ENCODE data around the gene SPATA13. TPM values are rescaled to one million over a fixed set of nuclear protein-coding genes. Genes with fewer than 3 reads are reported as not detected.
"Not testable (repeated sequence)": the region's sequence is repeated elsewhere in the genome, so short reads cannot be mapped to it uniquely, and the experiment has no call there.

SPATA13 gene
- total RNA-seq, 2 experiments from 2014 or later: 58.0 to 59.4 TPM

GRCh38 chr13:24348797-24349515, 188.4 kb downstream of the SPATA13 start:
- Mint-ChIP-seq H3K4me3 (no peak overlapping the region), H3K9me3 (no peaks in the 10 kb centered on the region), H3K36me3 (no peaks in the 10 kb centered on the region), H3K4me1 (no peaks in the 10 kb centered on the region), H3K27me3 (no peaks in the 10 kb centered on the region), H3K27ac (no peak overlapping the region)
- DNase-seq: no peak

GRCh38 chr13:24349778-24350664, 189.5 kb downstream of the SPATA13 start:
- H3K4me1 Mint-ChIP-seq, H3K36me3 Mint-ChIP-seq, DNase-seq, H3K9me3 Mint-ChIP-seq, H3K27me3 Mint-ChIP-seq, H3K27ac Mint-ChIP-seq, H3K4me3 Mint-ChIP-seq: not testable (repeated sequence)

GRCh38 chr13:24351423-24351822, 190.9 kb downstream of the SPATA13 start:
- H3K27me3 Mint-ChIP-seq: no peaks in the 10 kb centered on the region
- no peak for DNase-seq
- H3K4me3 Mint-ChIP-seq: no peak overlapping the region
- H3K27ac Mint-ChIP-seq: no peak overlapping the region
- H3K9me3 Mint-ChIP-seq: no peaks in the 10 kb centered on the region
- no peaks in the 10 kb centered on the region for H3K36me3 Mint-ChIP-seq
- H3K4me1 Mint-ChIP-seq: no peaks in the 10 kb centered on the region

- Mint-ChIP-seq H3K27ac (no peak overlapping the region), H3K9me3 (no peaks in the 10 kb centered on the region), H3K4me1 (no peaks in the 10 kb centered on the region), H3K36me3 (no peaks in the 10 kb centered on the region), H3K27me3 (no peaks in the 10 kb centered on the region), H3K4me3 (no peak overlapping the region)
- no peak for DNase-seq
Observed at GRCh38 chr13:24353736-24354135, 193.2 kb downstream of the SPATA13 start.

GRCh38 chr13:24355103-24355502, 194.6 kb downstream of the SPATA13 start:
- no peaks in the 10 kb centered on the region for H3K27me3 Mint-ChIP-seq
- H3K4me1 Mint-ChIP-seq: no peaks in the 10 kb centered on the region
- H3K9me3 Mint-ChIP-seq: no peaks in the 10 kb centered on the region
- no peak for DNase-seq
- H3K36me3 Mint-ChIP-seq: no peaks in the 10 kb centered on the region
- H3K4me3 Mint-ChIP-seq: no peak overlapping the region
- H3K27ac Mint-ChIP-seq: no peak overlapping the region

GRCh38 chr13:24356270-24356669, 195.8 kb downstream of the SPATA13 start:
- H3K36me3 Mint-ChIP-seq: no peaks in the 10 kb centered on the region
- no peak overlapping the region for H3K27ac Mint-ChIP-seq
- no peak for DNase-seq

More at GRCh38 chr13:24356270-24356669, 195.8 kb downstream of the SPATA13 start:
- Mint-ChIP-seq H3K4me1 (no peaks in the 10 kb centered on the region), H3K9me3 (no peaks in the 10 kb centered on the region), H3K27me3 (no peaks in the 10 kb centered on the region), H3K4me3 (no peak overlapping the region)

Other genes with a start within 250 kb of the SPATA13 start
- not detected for gene C1QTNF9, start 148.9 kb downstream of the SPATA13 start, total RNA-seq

Measured in activated naive CD8-positive, alpha-beta T cell treated with anti-CD3 and anti-CD28 coated beads for 36 hours (primary cell).